Stomach smooth muscle (tissue), 2 donors: ENCODE measurements around the gene CTU2.

Source experiments
- H3K27ac ChIP-seq: one replicate; pipeline ENCODE4 v1.7.0; 2013; ENCODE audit warnings: mild to moderate bottlenecking, low read length, inconsistent platforms
- H3K27me3 ChIP-seq, 2 donors: one replicate each; pipeline ENCODE4 v1.7.0; 2013; ENCODE audit warnings: low read length in 2 of 2; ENCODE audit not compliant: insufficient read depth in 2 of 2, control insufficient read depth in 1 of 2
- H3K36me3 ChIP-seq, 2 donors: one replicate each; pipeline ENCODE4 v1.7.0; 2013; ENCODE audit warnings: low read length in 2 of 2; ENCODE audit not compliant: control insufficient read depth in 2 of 2, insufficient read depth in 2 of 2
- H3K4me1 ChIP-seq: one replicate; pipeline ENCODE4 v1.7.0; 2013; ENCODE audit warnings: low read length; ENCODE audit not compliant: control insufficient read depth, insufficient read depth
- H3K4me3 ChIP-seq, 2 donors: one replicate each; pipeline ENCODE4 v1.7.0; 2013; ENCODE audit warnings: low read length in 2 of 2
- H3K9ac ChIP-seq, 2 donors: one replicate each; pipeline ENCODE4 v1.7.0; 2013; ENCODE audit warnings: low read length in 2 of 2, mild to moderate bottlenecking in 1 of 2
- H3K9me3 ChIP-seq, 2 donors: one replicate each; pipeline ENCODE4 v1.7.0; 2013; ENCODE audit warnings: low read length in 2 of 2; ENCODE audit not compliant: control insufficient read depth in 2 of 2
- donor health status: healthy.
- donor health status: Pancreatic carcinoma.

Gene CTU2

DNA sequence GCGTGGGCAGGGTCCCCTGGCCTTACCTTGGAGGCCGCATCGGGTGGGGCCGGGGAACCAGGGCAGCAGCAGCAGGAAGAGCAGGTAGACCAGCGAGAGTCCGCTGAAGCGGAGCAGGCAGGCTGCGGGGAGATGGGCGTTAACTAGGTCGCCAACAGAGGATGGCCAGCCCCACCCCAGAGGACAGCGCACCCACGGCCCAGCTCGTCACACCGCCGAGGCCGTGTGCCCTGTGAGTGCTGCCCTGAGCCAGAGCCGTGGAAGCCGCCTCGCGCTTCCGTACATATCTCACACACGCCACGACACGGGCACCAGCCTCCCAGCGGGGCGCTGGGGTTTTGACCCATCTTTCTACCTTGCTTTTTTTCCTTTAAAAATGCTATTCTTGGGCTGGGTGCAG, 43.1 kb downstream of the CTU2 start:
- Histone ChIP-seq H3K9ac (no peak overlapping the region), H3K4me1 (peaks cover 63% of the 10 kb centered on the region), H3K27me3 (no peaks in the 10 kb centered on the region), H3K4me3 (no peak overlapping the region), H3K36me3 (peaks cover 3% of the 10 kb centered on the region in 2 donors), H3K27ac (no peak overlapping the region), H3K9me3 (no peaks in the 10 kb centered on the region)

DNA sequence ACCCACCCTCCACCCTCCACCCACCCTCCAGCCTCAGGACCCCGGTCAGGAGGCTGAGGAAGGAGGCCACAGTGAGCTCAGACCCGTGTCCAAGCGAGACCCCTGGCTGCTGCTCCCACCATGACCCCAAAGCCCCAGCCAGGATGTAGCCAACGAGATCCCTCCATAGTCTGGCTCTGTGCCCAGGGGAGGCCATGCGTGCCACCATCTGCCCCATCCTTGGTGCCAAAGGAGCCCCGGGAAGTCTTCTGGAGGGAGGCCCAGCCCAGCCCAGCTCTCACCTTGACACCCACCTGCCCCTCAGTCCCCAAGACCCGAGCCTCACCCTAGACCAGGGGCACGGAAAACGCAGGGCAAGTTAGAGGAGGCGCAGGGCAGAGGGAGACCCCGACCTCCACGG, 44.6 kb downstream of the CTU2 start:
- Histone ChIP-seq H3K4me1 (peaks cover 65% of the 10 kb centered on the region), H3K36me3 (peaks cover 3% of the 10 kb centered on the region in 2 donors), H3K4me3 (no peak overlapping the region), H3K9me3 (no peaks in the 10 kb centered on the region), H3K27me3 (no peaks in the 10 kb centered on the region), H3K27ac (peak overlapping the region; percentile 18), H3K9ac (no peak overlapping the region)

- H3K36me3 ChIP-seq: peaks cover 3% of the 10 kb centered on the region in 2 donors
- peaks cover 54% of the 10 kb centered on the region for H3K4me1 ChIP-seq
- no peaks in the 10 kb centered on the region for H3K27me3 ChIP-seq
- no peak overlapping the region for H3K4me3 ChIP-seq
- H3K9ac ChIP-seq: no peak overlapping the region
- H3K9me3 ChIP-seq: no peaks in the 10 kb centered on the region
- no peak overlapping the region for H3K27ac ChIP-seq
These were observed 46.2 kb downstream of the CTU2 start for GRCh38 chr16:88752386-88753002.

- H3K9ac ChIP-seq: peak overlapping the region in 1 of 2 donors; percentile 6
- H3K36me3 ChIP-seq: peaks cover 3% of the 10 kb centered on the region in 2 donors
- H3K27ac ChIP-seq: peak overlapping the region; percentile 58
- no peak overlapping the region for H3K4me3 ChIP-seq
- no peaks in the 10 kb centered on the region for H3K27me3 ChIP-seq
- no peaks in the 10 kb centered on the region for H3K9me3 ChIP-seq
- peaks cover 54% of the 10 kb centered on the region for H3K4me1 ChIP-seq
These were observed 46.9 kb downstream of the CTU2 start for GRCh38 chr16:88753191-88753590.

DNA sequence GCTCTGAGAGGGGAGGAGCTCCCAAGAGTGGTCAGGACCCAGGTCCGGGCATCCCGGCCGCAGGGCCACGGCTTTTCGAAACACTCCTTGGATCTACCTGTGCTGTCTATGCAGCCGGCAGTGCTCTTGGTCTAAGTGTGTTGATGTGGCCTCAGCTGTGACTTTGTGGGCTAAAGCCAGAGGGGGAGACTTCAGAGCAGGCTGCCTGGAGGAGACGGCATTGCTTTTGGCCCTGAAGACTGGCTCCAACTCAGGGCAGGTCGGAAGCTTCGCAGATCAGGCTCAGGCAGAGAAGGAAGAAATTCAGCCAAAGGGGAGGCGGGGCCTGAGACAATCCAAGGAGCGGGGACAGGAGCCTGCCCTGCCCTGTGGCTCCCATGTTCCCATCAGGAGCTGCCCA, 47.3 kb downstream of the CTU2 start:
- H3K9ac ChIP-seq: peak overlapping the region in 1 of 2 donors; percentile 6
- H3K27ac ChIP-seq: peak overlapping the region; percentile 58
- no peaks in the 10 kb centered on the region for H3K9me3 ChIP-seq
- no peaks in the 10 kb centered on the region for H3K27me3 ChIP-seq
- peak overlapping the region in 1 of 2 donors; percentile 8 for H3K4me3 ChIP-seq
- H3K4me1 ChIP-seq: peaks cover 55% of the 10 kb centered on the region
- peaks cover 3% of the 10 kb centered on the region in 2 donors for H3K36me3 ChIP-seq

DNA sequence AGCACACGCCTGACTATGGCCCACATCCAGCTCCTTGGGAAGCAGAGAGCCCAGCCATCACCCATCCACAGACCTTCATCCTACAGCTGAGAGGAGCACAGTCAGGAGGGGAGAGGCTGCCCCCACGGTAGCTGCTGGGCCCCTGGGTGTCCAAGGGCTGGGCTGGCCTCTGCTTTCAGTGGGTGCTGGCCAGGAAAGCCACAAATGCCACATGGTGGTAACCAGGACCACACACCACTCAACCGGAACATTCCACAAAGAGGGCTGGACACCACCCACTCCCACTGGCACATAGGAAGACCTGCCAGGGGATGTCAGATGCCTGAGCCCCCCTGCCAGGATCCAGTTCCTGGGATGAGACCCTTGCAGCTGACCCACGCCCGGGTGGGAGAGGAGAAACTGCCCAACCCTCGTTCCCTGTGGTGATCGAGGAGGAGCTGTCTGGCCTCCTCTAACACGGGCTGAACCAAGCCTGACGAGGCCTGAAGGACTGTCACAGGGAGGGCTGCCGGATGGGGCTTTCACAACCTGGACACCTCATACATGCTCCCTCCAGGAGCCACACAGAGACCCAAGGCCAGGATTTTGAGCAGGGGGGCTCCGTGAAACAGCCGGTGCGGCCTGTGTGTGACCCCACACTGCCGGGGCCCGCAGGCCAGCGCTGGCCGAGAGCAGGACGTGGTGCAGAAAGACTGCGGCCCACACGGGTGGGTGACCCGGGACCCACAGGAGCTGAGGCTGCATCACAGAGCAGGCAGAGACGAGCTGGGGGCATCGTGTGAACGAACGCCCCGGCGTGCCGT, 48.0 kb downstream of the CTU2 start:
- H3K9me3 ChIP-seq: no peaks in the 10 kb centered on the region
- H3K36me3 ChIP-seq: peaks cover 3% of the 10 kb centered on the region in 2 donors
- H3K9ac ChIP-seq: peak overlapping the region; percentile 4 to 21
- peaks cover 61% of the 10 kb centered on the region for H3K4me1 ChIP-seq
- no peaks in the 10 kb centered on the region for H3K27me3 ChIP-seq
- peak overlapping the region; percentile 58 for H3K27ac ChIP-seq
- H3K4me3 ChIP-seq: peak overlapping the region in 1 of 2 donors; percentile 8

GRCh38 chr16:88754912-88755744, 48.8 kb downstream of the CTU2 start:
- Histone ChIP-seq H3K9ac (peak overlapping the region in 1 of 2 donors; percentile 4), H3K27me3 (no peaks in the 10 kb centered on the region), H3K27ac (peak overlapping the region; percentile 58), H3K4me1 (peaks cover 69% of the 10 kb centered on the region), H3K4me3 (no peak overlapping the region), H3K9me3 (no peaks in the 10 kb centered on the region), H3K36me3 (peaks cover 3% of the 10 kb centered on the region in 2 donors)

DNA sequence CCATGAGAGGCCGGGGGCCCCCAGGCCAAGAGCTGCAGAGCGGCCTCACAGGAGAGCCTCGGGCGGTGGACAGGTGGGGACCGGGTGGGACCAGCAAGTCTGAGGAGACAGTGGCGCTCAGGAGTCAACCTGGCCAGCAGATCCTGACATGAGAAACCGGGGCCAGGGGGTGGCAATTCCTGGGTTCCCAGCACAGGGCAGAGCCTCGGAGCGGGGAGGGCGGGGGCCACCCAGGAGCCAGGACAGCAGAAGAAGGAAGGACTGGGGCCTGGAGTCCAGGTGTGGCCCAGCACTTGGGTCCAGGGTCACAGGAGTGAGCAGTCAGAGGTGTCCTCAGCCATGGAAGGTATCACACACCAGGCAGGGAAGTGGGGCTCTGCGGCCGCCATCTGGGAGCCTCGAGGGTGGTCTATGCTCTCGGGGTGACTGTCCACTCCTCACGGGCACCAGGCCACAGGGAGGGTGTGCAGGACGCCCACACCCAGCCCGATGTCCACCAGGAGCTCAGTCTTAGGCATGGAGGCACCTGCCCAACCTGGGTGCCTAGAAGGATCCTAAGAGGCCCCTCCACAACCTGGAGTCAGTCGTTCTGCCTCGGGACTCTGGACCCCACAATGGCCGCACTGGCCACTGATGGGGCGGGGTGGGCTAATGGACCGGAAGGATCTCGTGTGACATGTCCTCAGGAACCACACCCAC, 49.6 kb downstream of the CTU2 start:
- Histone ChIP-seq H3K4me1 (peaks cover 69% of the 10 kb centered on the region), H3K9me3 (no peaks in the 10 kb centered on the region), H3K27me3 (no peaks in the 10 kb centered on the region), H3K4me3 (no peak overlapping the region), H3K9ac (no peak overlapping the region), H3K36me3 (peaks cover 3% of the 10 kb centered on the region in 2 donors), H3K27ac (peak overlapping the region; percentile 58)

- no peaks in the 10 kb centered on the region for H3K9me3 ChIP-seq
- H3K27me3 ChIP-seq: no peaks in the 10 kb centered on the region
- peak overlapping the region in 1 of 2 donors; percentile 65 for H3K4me3 ChIP-seq
- peak overlapping the region; percentile 98 for H3K27ac ChIP-seq
- no peak overlapping the region for H3K9ac ChIP-seq
- peaks cover 81% of the 10 kb centered on the region for H3K4me1 ChIP-seq
- peaks cover 0 to 1% of the 10 kb centered on the region in 2 donors for H3K36me3 ChIP-seq
These were observed 52.1 kb downstream of the CTU2 start for GRCh38 chr16:88758227-88758943.

GRCh38 chr16:88758944-88759244, 52.6 kb downstream of the CTU2 start:
- H3K27me3 ChIP-seq: no peaks in the 10 kb centered on the region
- H3K9me3 ChIP-seq: no peaks in the 10 kb centered on the region
- peak overlapping the region; percentile 98 for H3K27ac ChIP-seq
- peak overlapping the region; percentile 34 to 65 for H3K4me3 ChIP-seq
- H3K36me3 ChIP-seq: peaks cover 0 to 3% of the 10 kb centered on the region in 2 donors
- peaks cover 80% of the 10 kb centered on the region for H3K4me1 ChIP-seq
- H3K9ac ChIP-seq: peak overlapping the region; percentile 56 to 62
